Measurements from ENCODE around the gene EN2. TPM values are rescaled to one million over a fixed set of nuclear protein-coding genes. Genes with fewer than 3 reads are reported as not detected.

Gene EN2
- total RNA-seq, 4 donors from 2014 or later, result 0.15 to 2.1 TPM; not detected in 2

DNA sequence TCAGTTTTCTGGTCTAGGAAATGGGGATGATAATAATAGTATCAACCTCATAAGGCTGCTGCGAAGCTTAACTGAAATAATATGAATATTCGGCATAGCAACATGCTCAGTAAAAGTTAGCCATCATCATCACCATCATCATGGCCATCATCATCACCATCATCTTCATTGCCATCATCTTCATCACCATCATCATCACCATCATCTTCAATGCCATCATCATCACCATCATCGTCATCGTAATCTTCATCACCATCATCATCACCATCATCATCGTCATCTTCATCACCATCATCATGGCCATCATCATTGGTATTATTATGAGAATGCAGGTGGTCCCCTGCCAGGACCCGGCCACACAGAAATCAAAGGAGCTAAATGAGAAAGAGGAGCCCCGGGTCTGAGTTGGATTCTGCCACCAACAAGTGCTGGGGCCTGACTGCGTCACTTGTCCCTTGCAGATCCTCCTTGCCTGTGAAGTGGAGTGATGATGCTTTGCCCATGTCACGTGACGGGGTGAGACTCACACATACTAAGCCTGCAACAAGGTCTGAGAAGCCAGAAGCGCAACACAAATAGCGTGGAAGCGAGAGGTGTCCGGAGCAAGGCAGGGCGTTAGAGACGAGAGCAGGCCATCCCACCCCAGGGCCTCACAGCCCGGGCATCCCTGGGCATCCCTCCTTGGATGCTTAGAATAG lies 46.1 kb upstream of the EN2 start:
- Histone ChIP-seq H3K9me3 (no peaks in the 10 kb centered on the region), H3K4me3 (no peak overlapping the region), H3K27me3 (no peaks in the 10 kb centered on the region), H3K36me3 (no peaks in the 10 kb centered on the region), H3K4me1 (no peaks in the 10 kb centered on the region), H3K27ac (no peak overlapping the region)
- intact Hi-C loops (cut with DNase I; ENCODE audit: low total_unique reads), result no loop called here
- no peak for DNase-seq
- TF ChIP-seq, protein P1, sequence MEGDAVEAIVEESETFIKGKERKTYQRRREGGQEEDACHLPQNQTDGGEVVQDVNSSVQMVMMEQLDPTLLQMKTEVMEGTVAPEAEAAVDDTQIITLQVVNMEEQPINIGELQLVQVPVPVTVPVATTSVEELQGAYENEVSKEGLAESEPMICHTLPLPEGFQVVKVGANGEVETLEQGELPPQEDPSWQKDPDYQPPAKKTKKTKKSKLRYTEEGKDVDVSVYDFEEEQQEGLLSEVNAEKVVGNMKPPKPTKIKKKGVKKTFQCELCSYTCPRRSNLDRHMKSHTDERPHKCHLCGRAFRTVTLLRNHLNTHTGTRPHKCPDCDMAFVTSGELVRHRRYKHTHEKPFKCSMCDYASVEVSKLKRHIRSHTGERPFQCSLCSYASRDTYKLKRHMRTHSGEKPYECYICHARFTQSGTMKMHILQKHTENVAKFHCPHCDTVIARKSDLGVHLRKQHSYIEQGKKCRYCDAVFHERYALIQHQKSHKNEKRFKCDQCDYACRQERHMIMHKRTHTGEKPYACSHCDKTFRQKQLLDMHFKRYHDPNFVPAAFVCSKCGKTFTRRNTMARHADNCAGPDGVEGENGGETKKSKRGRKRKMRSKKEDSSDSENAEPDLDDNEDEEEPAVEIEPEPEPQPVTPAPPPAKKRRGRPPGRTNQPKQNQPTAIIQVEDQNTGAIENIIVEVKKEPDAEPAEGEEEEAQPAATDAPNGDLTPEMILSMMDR (IDR thresholded peaks at IDR 0.05), result no peak
- TF ChIP-seq POLR2A (IDR thresholded peaks at IDR 0.05), result no peak

DNA sequence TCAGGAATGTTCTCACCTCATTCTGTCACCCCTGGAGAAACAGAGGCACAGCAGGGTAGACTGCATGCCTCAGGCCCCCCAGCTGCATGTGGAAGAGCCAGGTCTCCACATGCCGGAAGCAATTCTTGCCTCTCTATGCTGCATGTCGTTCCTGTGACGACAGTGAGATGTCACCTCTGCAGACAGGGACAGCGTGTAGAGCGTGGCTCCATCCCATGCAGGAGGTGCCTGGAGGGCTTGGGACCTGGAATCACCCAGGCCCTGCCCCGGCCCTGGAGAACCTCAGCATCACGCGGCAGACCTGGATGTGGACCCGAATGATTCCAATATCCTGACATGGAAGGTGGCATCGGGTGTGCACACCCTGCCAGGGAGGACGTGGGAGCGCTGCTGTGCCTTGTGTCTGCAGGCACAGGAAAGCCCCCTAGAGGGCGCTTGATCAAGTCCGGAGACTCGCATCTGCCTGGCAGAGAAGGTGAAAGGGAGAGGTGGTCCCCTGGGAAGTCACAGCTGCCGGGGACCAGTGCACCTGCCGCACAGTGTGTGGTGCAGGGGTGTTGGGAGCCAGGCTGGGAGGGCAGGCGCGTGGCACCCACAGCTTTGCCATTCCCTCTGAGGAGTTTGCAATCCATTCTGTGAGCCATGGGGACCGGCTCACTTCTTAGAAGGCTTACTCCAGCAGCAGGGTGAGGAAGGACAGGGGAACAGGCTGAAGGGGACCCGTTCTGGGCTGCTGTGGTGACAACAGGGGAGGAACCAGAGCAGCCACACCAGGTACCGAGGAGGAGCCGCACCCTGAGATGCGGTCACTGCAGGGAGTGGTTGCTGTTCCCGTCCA lies 45.3 kb upstream of the EN2 start:
- no peak overlapping the region for H3K4me3 ChIP-seq
- no peaks in the 10 kb centered on the region for H3K27me3 ChIP-seq
- no peaks in the 10 kb centered on the region for H3K4me1 ChIP-seq
- intact Hi-C loops (cut with DNase I; ENCODE audit: low total_unique reads), result no loop called here
- TF ChIP-seq, protein P1 (IDR thresholded peaks at IDR 0.05), result no peak
- TF ChIP-seq POLR2A (IDR thresholded peaks at IDR 0.05), result no peak
- no peak overlapping the region for H3K27ac ChIP-seq
- no peaks in the 10 kb centered on the region for H3K9me3 ChIP-seq
- DNase-seq, result no peak
- H3K36me3 ChIP-seq, result no peaks in the 10 kb centered on the region

DNA sequence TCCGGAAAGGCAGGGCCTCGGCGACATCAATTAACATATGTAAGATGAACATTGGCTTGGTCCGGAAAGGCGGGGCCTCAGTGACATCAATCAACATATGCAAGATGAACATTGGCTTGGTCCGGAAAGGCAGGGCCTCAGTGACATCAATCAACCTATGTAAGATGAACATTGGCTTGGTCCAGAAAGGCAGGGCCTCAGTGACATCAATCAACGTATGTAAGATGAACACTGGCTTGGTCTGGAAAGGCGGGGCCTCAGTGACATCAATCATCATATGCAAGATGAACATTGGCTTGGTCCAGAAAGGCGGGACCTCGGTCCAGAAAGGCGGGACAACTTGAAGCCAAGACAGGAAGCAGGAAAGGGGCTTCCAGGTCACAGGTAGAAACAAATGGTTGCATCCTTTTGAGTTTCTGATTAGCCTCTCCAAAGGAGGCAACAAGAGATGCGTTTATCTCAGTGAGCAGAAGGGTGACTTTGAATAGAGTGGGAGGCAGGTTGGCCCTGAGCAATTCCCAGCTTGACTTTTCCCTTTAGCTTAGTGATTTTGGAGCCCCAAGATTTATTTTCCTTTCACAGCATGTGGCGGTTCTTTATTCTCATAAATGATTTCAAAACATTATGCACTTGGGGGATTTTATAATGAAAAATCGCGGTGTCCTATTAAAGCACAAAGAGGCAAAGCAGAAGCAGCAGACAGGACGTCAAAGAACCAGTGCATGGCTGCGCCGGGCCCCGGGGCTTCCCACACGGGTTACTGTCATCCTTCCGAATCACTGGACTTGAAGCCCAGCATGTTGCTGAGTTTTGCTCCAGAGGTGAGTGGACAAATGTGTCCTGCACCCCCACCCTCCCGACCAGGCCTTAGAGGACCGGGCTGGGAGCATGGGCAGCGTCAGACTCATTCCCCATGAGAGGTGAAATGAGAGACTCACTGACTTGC lies 43.1 kb upstream of the EN2 start:
- TF ChIP-seq, protein P1 (IDR thresholded peaks at IDR 0.05), result no peak
- TF ChIP-seq POLR2A (IDR thresholded peaks at IDR 0.05), result no peak
- no peaks in the 10 kb centered on the region for H3K27me3 ChIP-seq
- no peak overlapping the region for H3K4me3 ChIP-seq
- no peaks in the 10 kb centered on the region for H3K4me1 ChIP-seq
- intact Hi-C loops (cut with DNase I; ENCODE audit: low total_unique reads), result no loop called here
- no peaks in the 10 kb centered on the region for H3K9me3 ChIP-seq
- no peak overlapping the region for H3K27ac ChIP-seq
- no peaks in the 10 kb centered on the region for H3K36me3 ChIP-seq
- no peak for DNase-seq

DNA sequence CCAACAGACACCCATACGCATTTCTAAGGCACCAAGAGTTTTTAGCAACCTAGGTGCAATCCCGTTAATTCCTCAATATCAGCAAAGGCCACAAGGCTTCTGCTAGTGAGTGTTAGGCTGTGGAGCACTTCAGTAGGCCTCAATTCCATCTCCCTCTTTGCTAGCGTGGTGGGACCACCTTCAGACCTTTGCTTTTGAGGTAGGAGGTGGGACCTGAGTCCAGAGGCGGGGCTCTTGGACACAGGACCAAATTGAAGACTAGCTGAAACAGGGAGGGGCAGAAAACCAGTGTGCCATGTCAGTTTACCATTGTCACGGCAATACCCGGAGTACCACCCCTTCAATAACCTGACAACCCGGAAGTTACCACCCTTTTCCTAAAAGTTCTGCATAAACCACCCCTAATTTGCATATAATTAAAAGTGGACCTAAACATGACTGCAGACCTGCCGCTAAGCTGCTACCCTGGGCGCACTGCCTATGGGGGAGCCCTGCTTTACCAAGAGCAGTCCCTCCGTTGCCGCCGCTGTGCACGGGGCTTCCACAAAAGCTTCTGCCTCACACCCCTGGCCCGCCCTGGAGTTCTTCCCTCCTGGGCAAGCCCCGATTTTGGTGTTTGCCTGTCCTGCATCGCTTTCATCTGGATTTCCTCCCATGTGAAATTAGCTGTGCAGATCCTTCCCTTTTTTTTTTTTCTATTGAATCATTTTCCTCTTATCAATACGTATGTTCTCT lies 41.1 kb upstream of the EN2 start:
- no peak overlapping the region for H3K4me3 ChIP-seq
- intact Hi-C loops (cut with DNase I; ENCODE audit: low total_unique reads), result no loop called here
- H3K4me1 ChIP-seq, result no peaks in the 10 kb centered on the region
- DNase-seq, result no peak
- no peak for TF ChIP-seq POLR2A (IDR thresholded peaks at IDR 0.05)
- TF ChIP-seq, protein P1 (IDR thresholded peaks at IDR 0.05), result no peak
- H3K27ac ChIP-seq, result no peak overlapping the region
- no peaks in the 10 kb centered on the region for H3K36me3 ChIP-seq
- H3K27me3 ChIP-seq, result no peaks in the 10 kb centered on the region
- H3K9me3 ChIP-seq, result no peaks in the 10 kb centered on the region

Measured in uterus (tissue), 4 donors.